HFFc6 (cell line): Measurements from ENCODE around the gene CACNA1C. TPM values are rescaled to one million over a fixed set of nuclear protein-coding genes. Genes with fewer than 3 reads are reported as not detected.

ENCODE experiments used
- DNase-seq: peaks from one replicate; pipeline ENCODE4 v3.0.0-alpha.2; 2018
- H3K27ac Mint-ChIP-seq: 2 replicates; pipeline ENCODE4 v1.8.0; 2020; ENCODE audit warnings: mild to moderate bottlenecking, mixed read lengths
- H3K27me3 Mint-ChIP-seq: 2 replicates; pipeline ENCODE4 v1.8.0; 2021; ENCODE audit warnings: mild to moderate bottlenecking, moderate library complexity, mixed read lengths; ENCODE audit not compliant: insufficient read depth
- H3K36me3 Mint-ChIP-seq: 2 replicates; pipeline ENCODE4 v1.8.0; 2021; ENCODE audit warnings: low read depth, mixed read lengths
- H3K4me1 Mint-ChIP-seq: 2 replicates; pipeline ENCODE4 v1.8.0; 2020; ENCODE audit warnings: low read depth, mixed read lengths
- H3K4me3 Mint-ChIP-seq: 2 replicates; pipeline ENCODE4 v1.8.0; 2020; ENCODE audit warnings: mild to moderate bottlenecking, moderate library complexity, mixed read lengths
- H3K9me3 Mint-ChIP-seq: 2 replicates; pipeline ENCODE4 v1.8.0; 2020; ENCODE audit warnings: mild to moderate bottlenecking, mixed read lengths
- CTCF ChIP-seq: fragments of 200-600 bp; sonication (generic); IDR thresholded peaks from 2 replicates; pipeline ENCODE4 v1.5.0; 2021; ENCODE audit warnings: antibody characterized with exemption, mild to moderate bottlenecking
- total RNA-seq, 6 experiments: library from RNA; stranded (reverse); fragmentation: NEBNext Ultra II Directional; extraction: Animal tissue kit (Norgen Biotek cat#: 25700); gene quantifications; 2 replicates in 1 of 6; 3 replicates in 5 of 6; pipeline ENCODE4 v1.2.3, GENCODE V29; 2021

The CACNA1C gene
- total RNA-seq, 6 experiments from 2014 or later: 6.7 to 11.5 (median 10.6) TPM

GRCh38 chr12:2108166-2108565 lies 55.4 kb downstream of the CACNA1C start:
- peaks cover 7% of the 10 kb centered on the region; the same call in 1 of the 2 replicates for H3K36me3 Mint-ChIP-seq
- no peaks in the 10 kb centered on the region for H3K9me3 Mint-ChIP-seq
- DNase-seq: no peak
- no peak overlapping the region for H3K4me3 Mint-ChIP-seq
- H3K27me3 Mint-ChIP-seq: no peaks in the 10 kb centered on the region; the same call in 1 of the 2 replicates
- peaks cover 9% of the 10 kb centered on the region; the same call in 1 of the 2 replicates for H3K4me1 Mint-ChIP-seq
- no peak overlapping the region for H3K27ac Mint-ChIP-seq
- TF ChIP-seq CTCF: no peak

DNA sequence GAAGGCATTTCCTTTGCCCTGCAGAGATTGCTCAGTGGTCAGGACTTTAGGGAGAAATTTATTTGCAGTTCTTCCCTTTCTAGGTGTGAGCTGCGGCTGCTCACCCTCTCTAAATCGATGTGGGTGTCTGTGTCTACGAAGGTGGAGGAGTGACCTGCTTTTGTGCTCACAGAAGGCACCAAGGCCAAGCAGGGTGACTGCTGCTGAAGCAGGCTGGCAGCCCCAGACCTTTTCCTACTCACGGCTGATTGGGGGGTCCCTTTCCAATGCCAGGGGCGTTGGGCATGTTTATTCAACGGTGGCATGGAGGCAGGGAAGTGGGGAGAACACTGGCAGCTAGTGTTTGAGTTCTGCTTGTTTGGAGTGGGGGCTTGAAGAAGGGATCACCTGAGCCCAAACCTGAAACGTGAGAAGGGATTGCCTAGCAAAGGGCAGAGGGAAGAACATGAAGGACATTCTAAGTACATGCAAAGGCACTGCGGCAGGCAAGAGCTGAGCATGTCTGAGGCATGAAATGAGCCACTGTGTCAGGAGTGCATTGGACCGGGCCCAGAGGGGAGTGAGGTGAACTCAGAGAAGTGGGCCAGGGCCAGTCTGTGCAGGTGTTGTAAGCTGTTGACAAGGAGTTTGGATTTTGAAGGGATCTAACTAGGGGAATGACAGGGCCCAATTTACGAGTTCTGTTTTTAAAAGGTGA lies 56.3 kb downstream of the CACNA1C start:
- Mint-ChIP-seq H3K4me1 (peaks cover 15% of the 10 kb centered on the region), H3K9me3 (no peaks in the 10 kb centered on the region), H3K4me3 (no peak overlapping the region), H3K36me3 (peaks cover 7% of the 10 kb centered on the region; the same call in 1 of the 2 replicates), H3K27me3 (no peaks in the 10 kb centered on the region; the same call in 1 of the 2 replicates), H3K27ac (no peak overlapping the region)
- no peak for DNase-seq
- no peak for TF ChIP-seq CTCF

GRCh38 chr12:2110127-2110526 lies 57.3 kb downstream of the CACNA1C start:
- Mint-ChIP-seq H3K4me1 (peaks cover 24% of the 10 kb centered on the region), H3K9me3 (no peaks in the 10 kb centered on the region), H3K36me3 (peaks cover 2% of the 10 kb centered on the region; the same call in 1 of the 2 replicates), H3K27ac (no peak overlapping the region), H3K27me3 (no peaks in the 10 kb centered on the region; the same call in 1 of the 2 replicates), H3K4me3 (no peak overlapping the region)
- TF ChIP-seq CTCF: no peak
- DNase-seq: no peak

DNA sequence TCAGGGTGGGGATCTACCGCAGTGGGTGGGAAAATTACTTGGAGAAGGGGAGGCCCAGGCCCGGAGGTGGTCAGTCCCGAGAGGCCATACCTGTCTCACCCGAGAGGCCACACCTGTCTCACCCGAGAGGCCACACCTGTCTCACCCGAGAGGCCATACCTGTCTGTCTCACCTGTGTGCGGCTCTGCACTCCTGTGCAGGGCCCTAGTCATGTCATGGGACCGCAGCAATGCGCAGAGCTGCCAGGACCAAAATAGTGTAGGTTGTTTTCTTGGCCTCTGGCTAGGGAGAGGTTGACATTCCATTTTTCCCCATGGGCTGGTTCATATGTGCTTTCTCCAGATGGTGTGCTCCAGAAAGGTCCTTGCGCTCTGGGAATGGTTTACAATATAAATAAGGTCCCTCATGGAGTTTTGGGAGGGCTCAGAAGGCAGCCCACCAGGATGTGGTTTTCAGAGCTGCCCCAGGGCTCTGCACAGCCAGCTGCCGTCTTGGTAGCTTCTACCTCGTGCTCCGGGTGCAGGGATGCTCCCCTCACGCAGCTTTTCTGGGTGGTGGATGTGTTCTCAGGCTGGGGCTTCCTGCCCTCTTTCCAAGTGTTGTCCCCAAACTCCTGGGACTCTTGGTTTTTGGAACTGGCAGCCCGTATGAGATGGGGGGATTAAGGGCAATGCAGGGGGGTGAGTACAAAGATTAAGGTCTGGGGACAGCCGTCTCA lies 58.2 kb downstream of the CACNA1C start:
- H3K9me3 Mint-ChIP-seq: no peaks in the 10 kb centered on the region
- TF ChIP-seq CTCF: no peak
- DNase-seq: no peak
- H3K27ac Mint-ChIP-seq: no peak overlapping the region
- peaks cover 24% of the 10 kb centered on the region for H3K4me1 Mint-ChIP-seq
- H3K36me3 Mint-ChIP-seq: peaks cover 4% of the 10 kb centered on the region; the same call in 1 of the 2 replicates
- H3K4me3 Mint-ChIP-seq: no peak overlapping the region
- no peaks in the 10 kb centered on the region; the same call in 1 of the 2 replicates for H3K27me3 Mint-ChIP-seq

- Mint-ChIP-seq H3K27ac (no peak overlapping the region), H3K4me1 (peaks cover 24% of the 10 kb centered on the region), H3K36me3 (peaks cover 5% of the 10 kb centered on the region; the same call in 1 of the 2 replicates), H3K9me3 (no peaks in the 10 kb centered on the region), H3K27me3 (no peaks in the 10 kb centered on the region; the same call in 1 of the 2 replicates), H3K4me3 (no peak overlapping the region)
- no peak for DNase-seq
- no peak for TF ChIP-seq CTCF
These were observed 59.0 kb downstream of the CACNA1C start for GRCh38 chr12:2111826-2112225.
